DOHH2 (cell line): ENCODE data around the gene HUWE1.

Source experiments
- EZH2phosphoT487 ChIP-seq: fragments of 200-600 bp; sonication (generic); IDR thresholded peaks from 2 replicates; pipeline ENCODE4 v1.6.1; 2017; ENCODE audit warnings: borderline replicate concordance, mild to moderate bottlenecking, antibody characterized with exemption, low read length, moderate library complexity, mixed read lengths
- TF ChIP-seq, protein P1 (sequence below): fragments of 200-600 bp; sonication (generic); IDR thresholded peaks from one replicate; pipeline ENCODE4 v1.5.1; 2014; ENCODE audit warnings: antibody characterized with exemption, mild to moderate bottlenecking, low read depth, low read length; ENCODE audit not compliant: poor library complexity, severe bottlenecking

DNA sequence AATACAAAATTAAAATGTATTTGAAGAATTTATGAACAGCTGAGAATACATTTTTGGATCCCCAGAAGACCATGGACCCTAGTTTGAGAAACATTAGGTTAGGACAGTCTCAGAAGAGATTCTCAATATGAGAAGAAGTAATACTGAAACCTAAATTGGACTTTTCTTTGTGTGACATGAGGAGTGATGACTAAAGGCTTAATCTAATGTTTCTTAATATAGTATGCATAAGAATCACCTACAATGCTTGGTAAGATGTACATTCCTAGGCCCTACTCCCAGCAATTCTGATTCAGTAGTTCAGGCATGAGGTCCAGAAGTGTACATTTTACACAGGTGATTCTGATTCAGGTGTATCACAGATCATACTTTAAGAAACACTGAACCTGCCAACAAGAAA is 31.6 kb upstream of the HUWE1 start:
- TF ChIP-seq, protein P1, sequence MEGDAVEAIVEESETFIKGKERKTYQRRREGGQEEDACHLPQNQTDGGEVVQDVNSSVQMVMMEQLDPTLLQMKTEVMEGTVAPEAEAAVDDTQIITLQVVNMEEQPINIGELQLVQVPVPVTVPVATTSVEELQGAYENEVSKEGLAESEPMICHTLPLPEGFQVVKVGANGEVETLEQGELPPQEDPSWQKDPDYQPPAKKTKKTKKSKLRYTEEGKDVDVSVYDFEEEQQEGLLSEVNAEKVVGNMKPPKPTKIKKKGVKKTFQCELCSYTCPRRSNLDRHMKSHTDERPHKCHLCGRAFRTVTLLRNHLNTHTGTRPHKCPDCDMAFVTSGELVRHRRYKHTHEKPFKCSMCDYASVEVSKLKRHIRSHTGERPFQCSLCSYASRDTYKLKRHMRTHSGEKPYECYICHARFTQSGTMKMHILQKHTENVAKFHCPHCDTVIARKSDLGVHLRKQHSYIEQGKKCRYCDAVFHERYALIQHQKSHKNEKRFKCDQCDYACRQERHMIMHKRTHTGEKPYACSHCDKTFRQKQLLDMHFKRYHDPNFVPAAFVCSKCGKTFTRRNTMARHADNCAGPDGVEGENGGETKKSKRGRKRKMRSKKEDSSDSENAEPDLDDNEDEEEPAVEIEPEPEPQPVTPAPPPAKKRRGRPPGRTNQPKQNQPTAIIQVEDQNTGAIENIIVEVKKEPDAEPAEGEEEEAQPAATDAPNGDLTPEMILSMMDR, result no peak
- no peak for TF ChIP-seq EZH2phosphoT487
